Neural cell (in vitro differentiated cells): ENCODE measurements around the gene TNFRSF12A. TPM values are rescaled to one million over a fixed set of nuclear protein-coding genes. Genes with fewer than 3 reads are reported as not detected.

Experiments used
- H2AFZ ChIP-seq: fragments of 200-600, 300-800 bp; sonication (generic), shearing (Covaris generic); 2 replicates; pipeline ENCODE4 v1.6.0; 2014; ENCODE audit warnings: low read depth, mild to moderate bottlenecking, antibody characterized with exemption, low read length, moderate library complexity
- H3F3A ChIP-seq: fragments of 200-600 bp; shearing (Covaris generic); 2 replicates; pipeline ENCODE4 v1.6.1; 2016; ENCODE audit warnings: mild to moderate bottlenecking, moderate library complexity, mixed read lengths, antibody characterized with exemption, low read length; ENCODE audit not compliant: insufficient read depth, poor library complexity, severe bottlenecking
- H3K27ac ChIP-seq: fragments of 200-600, 300-800 bp; sonication (generic), shearing (Covaris generic); 2 replicates; pipeline ENCODE4 v1.5.1; 2014; ENCODE audit warnings: mild to moderate bottlenecking, low read length, moderate library complexity
- H3K27me3 ChIP-seq: fragments of 300-800, 200-600 bp; sonication (generic), shearing (Covaris generic); 2 replicates; pipeline ENCODE4 v1.6.0; 2014; ENCODE audit warnings: mild to moderate bottlenecking, low read depth, low read length, moderate library complexity; ENCODE audit not compliant: insufficient read depth
- H3K36me3 ChIP-seq: fragments of 300-800, 200-600 bp; sonication (generic), shearing (Covaris generic); 2 replicates; pipeline ENCODE4 v1.5.1; 2014; ENCODE audit warnings: mild to moderate bottlenecking, antibody characterized with exemption, low read length, moderate library complexity; ENCODE audit not compliant: insufficient read depth
- H3K4me2 ChIP-seq: fragments of 300-800, 200-600 bp; sonication (generic), shearing (Covaris generic); 2 replicates; pipeline ENCODE4 v1.6.0; 2014; ENCODE audit warnings: mild to moderate bottlenecking, low read length
- H3K4me3 ChIP-seq: fragments of 300-800, 200-600 bp; sonication (generic), shearing (Covaris generic); 2 replicates; pipeline ENCODE4 v1.5.1; 2014; ENCODE audit warnings: mild to moderate bottlenecking, low read length, moderate library complexity
- H3K79me2 ChIP-seq: fragments of 200-600 bp; shearing (Covaris generic); replicated peaks from 2 replicates; pipeline ENCODE4 v1.6.0; 2014; ENCODE audit warnings: mild to moderate bottlenecking, low read length, moderate library complexity; ENCODE audit not compliant: insufficient read depth
- H3K9ac ChIP-seq: fragments of 300-800, 200-600 bp; sonication (generic), shearing (Covaris generic); 2 replicates; pipeline ENCODE4 v1.6.1; 2016; ENCODE audit warnings: mild to moderate bottlenecking, low read length, mixed read lengths
- H3K9me2 ChIP-seq: fragments of 200-600 bp; shearing (Covaris generic); 2 replicates; pipeline ENCODE4 v1.6.1; 2016; ENCODE audit warnings: mild to moderate bottlenecking, low read length, mixed read lengths; ENCODE audit not compliant: insufficient read depth
- H3K9me3 ChIP-seq: fragments of 200-600, 300-800 bp; sonication (generic), shearing (Covaris generic); 2 replicates; pipeline ENCODE4 v1.6.1; 2016; ENCODE audit warnings: mild to moderate bottlenecking, mixed run types, low read length, moderate library complexity, mixed read lengths
- H4K20me1 ChIP-seq: fragments of 200-600 bp; shearing (Covaris generic); 2 replicates; pipeline ENCODE4 v1.6.1; 2016; ENCODE audit warnings: mild to moderate bottlenecking, mixed run types; ENCODE audit not compliant: insufficient read depth
- EP300 ChIP-seq: fragments of 450-650 bp; conservative IDR thresholded peaks from 2 replicates; pipeline ENCODE4 v1.6.1; 2014; ENCODE audit warnings: antibody characterized with exemption, mild to moderate bottlenecking, moderate library complexity; ENCODE audit not compliant: poor library complexity, severe bottlenecking
- EZH2 ChIP-seq: fragments of 200-600, 300-800 bp; shearing (Covaris generic), sonication (generic); IDR thresholded peaks from 2 replicates; pipeline ENCODE4 v1.6.1; 2014; ENCODE audit warnings: antibody characterized with exemption, low read length, borderline replicate concordance, mild to moderate bottlenecking; ENCODE audit not compliant: insufficient read depth, poor library complexity, severe bottlenecking
- MXI1 ChIP-seq: fragments of 450-650 bp; conservative IDR thresholded peaks from 2 replicates; pipeline ENCODE4 v1.6.1; 2014; ENCODE audit warnings: antibody characterized with exemption, mild to moderate bottlenecking; ENCODE audit not compliant: poor library complexity, severe bottlenecking
- POLR2AphosphoS5 ChIP-seq: IDR thresholded peaks from 2 replicates; pipeline ENCODE4 v1.6.1; 2012
- RAD21 ChIP-seq: fragments of 450-650 bp; conservative IDR thresholded peaks from 2 replicates; pipeline ENCODE4 v1.6.1; 2014; ENCODE audit warnings: antibody characterized with exemption, mild to moderate bottlenecking, moderate library complexity
- REST ChIP-seq: IDR thresholded peaks from 2 replicates; pipeline ENCODE4 v1.6.1; 2012; ENCODE audit warnings: borderline replicate concordance
- SMC3 ChIP-seq: fragments of 450-650 bp; conservative IDR thresholded peaks from 2 replicates; pipeline ENCODE4 v1.6.1; 2014; ENCODE audit warnings: antibody characterized with exemption, mild to moderate bottlenecking, moderate library complexity; ENCODE audit not compliant: poor library complexity
- TAF1 ChIP-seq: IDR thresholded peaks from 2 replicates; pipeline ENCODE4 v1.6.1; 2012; ENCODE audit warnings: low read depth
- polyA plus RNA-seq: library from polyadenylated mRNA; depleted of rRNA; stranded (reverse); fragments of >200 nt; gene quantifications from 2 replicates; pipeline ENCODE4 v1.2.3, GENCODE V29; 2014
- TF ChIP-seq, protein P1 (sequence below): fragments of 450-650 bp; IDR thresholded peaks from 2 replicates; pipeline ENCODE4 v1.5.1; 2014; ENCODE audit warnings: antibody characterized with exemption, mild to moderate bottlenecking, moderate library complexity; ENCODE audit not compliant: poor library complexity, severe bottlenecking

Gene TNFRSF12A
- polyA plus RNA-seq, 1 donor from 2014 or later, result 2.3 TPM

DNA sequence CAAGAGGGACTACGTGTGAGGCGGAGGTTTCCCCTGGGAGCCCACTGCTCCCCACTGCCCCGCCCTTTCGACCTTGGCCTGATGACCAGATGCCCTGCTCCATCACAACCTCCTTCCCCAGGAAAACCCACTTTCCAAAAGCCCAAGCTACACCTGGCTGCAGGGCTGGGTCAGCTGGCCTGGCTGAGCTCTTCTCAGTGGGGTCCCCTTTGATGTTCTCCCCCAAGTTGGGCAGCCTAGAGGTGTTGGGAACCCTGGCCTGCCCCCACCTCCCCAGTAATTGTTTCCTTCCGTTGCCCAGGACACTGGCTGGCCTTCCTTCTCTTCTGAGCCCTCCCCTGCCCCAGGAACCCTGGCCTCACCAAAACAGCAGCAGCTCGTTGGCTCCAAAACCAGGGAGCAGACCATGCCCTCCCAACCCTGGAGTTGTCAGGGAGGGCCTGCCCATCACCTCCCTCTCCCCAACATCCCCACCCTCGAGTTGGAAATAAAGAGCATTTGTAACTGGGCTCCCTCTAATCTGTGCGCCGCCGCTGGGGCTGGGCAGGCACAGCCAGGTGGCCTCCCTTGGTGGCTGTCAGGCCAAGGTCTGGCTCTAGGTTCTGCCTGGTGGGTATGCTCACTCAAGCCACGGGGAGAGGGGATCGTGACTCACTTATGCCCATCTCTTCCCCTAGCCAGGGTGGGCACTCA, 6.0 kb upstream of the TNFRSF12A start:
- peaks cover 48% of the 10 kb centered on the region for H3K27me3 ChIP-seq

DNA sequence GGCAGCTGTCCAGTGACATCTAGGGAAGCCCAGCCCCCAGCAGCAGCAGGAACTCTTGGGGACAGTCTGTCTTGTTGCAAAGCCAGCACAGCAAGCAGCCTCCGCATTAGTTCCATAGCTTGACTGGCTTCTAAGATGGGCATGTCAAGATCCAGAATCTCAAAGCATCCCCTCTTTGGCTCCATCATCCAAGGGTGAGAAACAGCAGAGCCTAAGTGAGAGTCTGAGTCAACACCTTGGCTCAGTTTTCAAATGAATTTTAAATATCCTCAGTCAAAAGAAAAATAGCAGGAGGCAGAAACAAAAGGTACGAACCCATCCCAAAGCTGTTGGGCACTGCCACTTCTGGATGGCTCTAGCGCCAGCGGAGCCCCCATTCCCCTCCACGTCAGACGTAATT, 5.2 kb upstream of the TNFRSF12A start:
- H3K27ac ChIP-seq, result no peak overlapping the region
- peaks cover 44% of the 10 kb centered on the region for H3K27me3 ChIP-seq
- H3K9me3 ChIP-seq, result no peaks in the 10 kb centered on the region
- no peaks in the 10 kb centered on the region for H3F3A ChIP-seq
- no peak overlapping the region for H2AFZ ChIP-seq
- H3K79me2 ChIP-seq, result no peaks in the 10 kb centered on the region
- no peak overlapping the region for H3K4me2 ChIP-seq
- H3K9me2 ChIP-seq, result no peaks in the 10 kb centered on the region
- H3K4me3 ChIP-seq, result no peak overlapping the region
- no peaks in the 10 kb centered on the region for H3K36me3 ChIP-seq
- no peak overlapping the region for H3K9ac ChIP-seq
- no peaks in the 10 kb centered on the region for H4K20me1 ChIP-seq
- TF ChIP-seq MXI1 (no peak), EZH2 (no peak), TAF1 (no peak), POLR2AphosphoS5 (no peak), REST (no peak), SMC3 (no peak)
- TF ChIP-seq, protein P1, sequence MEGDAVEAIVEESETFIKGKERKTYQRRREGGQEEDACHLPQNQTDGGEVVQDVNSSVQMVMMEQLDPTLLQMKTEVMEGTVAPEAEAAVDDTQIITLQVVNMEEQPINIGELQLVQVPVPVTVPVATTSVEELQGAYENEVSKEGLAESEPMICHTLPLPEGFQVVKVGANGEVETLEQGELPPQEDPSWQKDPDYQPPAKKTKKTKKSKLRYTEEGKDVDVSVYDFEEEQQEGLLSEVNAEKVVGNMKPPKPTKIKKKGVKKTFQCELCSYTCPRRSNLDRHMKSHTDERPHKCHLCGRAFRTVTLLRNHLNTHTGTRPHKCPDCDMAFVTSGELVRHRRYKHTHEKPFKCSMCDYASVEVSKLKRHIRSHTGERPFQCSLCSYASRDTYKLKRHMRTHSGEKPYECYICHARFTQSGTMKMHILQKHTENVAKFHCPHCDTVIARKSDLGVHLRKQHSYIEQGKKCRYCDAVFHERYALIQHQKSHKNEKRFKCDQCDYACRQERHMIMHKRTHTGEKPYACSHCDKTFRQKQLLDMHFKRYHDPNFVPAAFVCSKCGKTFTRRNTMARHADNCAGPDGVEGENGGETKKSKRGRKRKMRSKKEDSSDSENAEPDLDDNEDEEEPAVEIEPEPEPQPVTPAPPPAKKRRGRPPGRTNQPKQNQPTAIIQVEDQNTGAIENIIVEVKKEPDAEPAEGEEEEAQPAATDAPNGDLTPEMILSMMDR, result no peak

More for the DNA sequence above, 6.0 kb upstream of the TNFRSF12A start:
- H3K27ac ChIP-seq, result no peak overlapping the region
- no peak overlapping the region for H3K9ac ChIP-seq
- H3K4me2 ChIP-seq, result no peak overlapping the region
- no peaks in the 10 kb centered on the region for H3K9me2 ChIP-seq
- H3K9me3 ChIP-seq, result no peaks in the 10 kb centered on the region
- H3K79me2 ChIP-seq, result no peaks in the 10 kb centered on the region
- no peaks in the 10 kb centered on the region for H3K36me3 ChIP-seq
- no peaks in the 10 kb centered on the region for H3F3A ChIP-seq
- no peak overlapping the region for H2AFZ ChIP-seq
- TF ChIP-seq RAD21 (no peak), MXI1 (no peak), TAF1 (no peak), EP300 (no peak), EZH2 (no peak), POLR2AphosphoS5 (no peak), REST (no peak), SMC3 (no peak)
- TF ChIP-seq, protein P1, result no peak
- H3K4me3 ChIP-seq, result no peak overlapping the region
- H4K20me1 ChIP-seq, result no peaks in the 10 kb centered on the region
